ENCODE results near the gene CDC42BPA.
"Not testable (repeated sequence)": the region's sequence is repeated elsewhere in the genome, so short reads cannot be mapped to it uniquely, and the experiment has no call there.

Gene CDC42BPA

DNA sequence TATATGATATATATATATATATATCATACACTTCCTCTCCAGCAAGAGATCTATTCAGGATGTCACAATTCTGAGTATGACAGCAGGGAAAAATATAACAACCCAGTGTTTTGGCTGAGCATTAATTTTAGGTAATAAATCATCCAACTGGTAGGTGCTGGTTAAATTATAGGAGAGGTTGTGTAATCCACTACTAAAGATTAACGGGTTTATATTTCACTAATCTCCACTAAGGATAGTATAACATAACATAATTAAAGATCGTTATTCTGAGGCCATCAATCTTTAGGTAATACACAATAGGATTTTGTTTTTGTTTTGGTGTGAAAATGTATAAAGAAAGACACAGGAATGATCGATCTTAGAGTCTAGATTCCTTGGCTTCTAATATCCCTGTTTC, 276.0 kb downstream of the CDC42BPA start:
- no peak for DNase-seq

DNA sequence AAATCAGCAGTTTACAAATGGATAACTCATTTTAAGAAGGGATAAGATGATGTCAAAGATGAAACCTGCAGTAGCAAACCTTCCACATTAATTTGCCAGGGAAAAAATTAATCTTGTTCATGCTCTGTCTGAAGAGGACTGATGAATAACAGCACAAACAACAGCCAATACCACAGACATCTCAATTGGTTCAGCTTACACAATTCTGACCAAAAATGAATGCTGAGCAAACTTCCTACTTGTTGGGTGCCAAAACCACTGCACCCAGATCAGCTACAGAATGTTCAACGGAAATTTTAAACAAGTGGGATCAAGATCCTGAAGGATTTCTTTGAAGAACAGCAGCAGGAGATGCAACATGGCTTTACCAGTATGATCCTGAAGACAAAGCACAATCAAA, 279.9 kb downstream of the CDC42BPA start:
- no peak for DNase-seq

DNA sequence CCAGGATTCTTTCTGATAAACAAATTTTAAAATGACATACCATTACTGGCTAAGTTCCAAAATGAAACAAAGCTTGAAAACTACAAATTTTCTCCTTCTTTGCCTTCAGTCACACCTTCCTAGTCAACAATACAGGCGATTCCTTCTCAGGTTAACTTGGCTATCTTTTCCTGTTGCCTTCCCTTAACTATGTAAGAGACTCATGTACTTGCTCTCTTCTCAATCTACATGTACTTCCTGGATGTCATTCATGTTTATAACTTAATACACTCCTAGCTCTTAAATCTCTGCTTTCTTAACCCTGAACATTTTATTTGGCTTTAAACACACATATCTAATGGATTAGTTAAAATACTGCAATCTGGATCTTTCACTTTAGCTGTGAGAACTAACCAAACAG, 281.2 kb downstream of the CDC42BPA start:
- no peak for DNase-seq

DNA sequence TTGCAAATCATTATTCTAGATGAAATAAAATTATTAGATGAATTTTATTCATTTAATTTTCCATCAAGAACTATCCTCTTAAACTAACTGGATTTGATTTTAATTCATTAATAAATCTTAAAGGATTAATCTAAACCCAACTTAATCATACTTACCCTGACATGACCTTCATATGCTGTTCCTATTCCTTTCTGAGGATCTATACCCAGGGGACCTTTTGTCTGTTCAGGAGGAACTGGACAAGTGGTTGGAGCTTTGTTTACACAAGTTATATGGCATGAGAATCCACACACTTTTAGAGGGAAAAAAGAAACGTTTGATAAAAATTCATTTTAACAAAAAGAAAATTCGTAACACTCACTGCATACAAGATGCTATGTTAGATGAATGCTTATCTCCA, 283.0 kb downstream of the CDC42BPA start:
- no peak for DNase-seq

DNA sequence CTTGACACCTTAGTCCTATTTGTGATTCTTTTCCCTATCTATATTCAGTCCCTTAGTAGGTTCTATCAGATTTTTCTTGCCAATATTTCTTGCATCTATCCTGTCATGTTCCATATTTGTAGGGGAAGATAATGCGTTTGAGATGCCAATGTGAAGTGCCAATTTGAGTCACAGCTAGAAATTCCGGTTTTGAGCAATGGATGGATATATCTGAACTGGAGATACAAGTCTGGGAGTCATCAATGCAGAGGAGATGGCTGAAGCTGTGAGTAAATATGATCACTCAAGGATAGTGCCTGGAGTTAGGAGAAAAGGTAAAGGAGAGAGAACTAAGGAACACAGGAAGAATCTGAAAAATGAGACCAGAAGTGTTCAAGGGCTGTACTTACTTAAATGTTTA, 284.4 kb downstream of the CDC42BPA start:
- no peak for DNase-seq

DNA sequence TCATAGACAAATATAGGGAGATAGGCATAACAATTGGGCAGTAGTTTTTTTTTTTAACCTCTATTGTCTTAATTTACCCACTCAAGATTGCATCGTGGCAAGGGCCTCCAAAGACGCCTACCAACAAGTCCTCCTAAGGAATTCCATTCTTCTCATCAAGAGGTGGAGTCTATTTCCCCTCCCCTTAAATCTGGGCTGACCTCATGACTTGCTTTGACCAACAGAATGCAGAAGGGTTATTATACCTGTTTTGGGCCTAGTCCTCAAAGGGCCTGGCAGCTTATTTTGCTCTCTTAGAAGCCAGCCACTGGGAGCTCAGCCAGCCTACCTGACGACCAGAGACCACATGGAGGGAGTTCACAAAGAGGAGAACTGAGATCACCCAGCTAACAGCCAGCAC, 285.9 kb downstream of the CDC42BPA start:
- DNase-seq, result no peak

- no peak for DNase-seq
Measured at GRCh38 chr1:227016990-227017389, 301.3 kb downstream of the CDC42BPA start.

- no peak for DNase-seq
Measured at GRCh38 chr1:227010645-227011044, 307.6 kb downstream of the CDC42BPA start.

DNA sequence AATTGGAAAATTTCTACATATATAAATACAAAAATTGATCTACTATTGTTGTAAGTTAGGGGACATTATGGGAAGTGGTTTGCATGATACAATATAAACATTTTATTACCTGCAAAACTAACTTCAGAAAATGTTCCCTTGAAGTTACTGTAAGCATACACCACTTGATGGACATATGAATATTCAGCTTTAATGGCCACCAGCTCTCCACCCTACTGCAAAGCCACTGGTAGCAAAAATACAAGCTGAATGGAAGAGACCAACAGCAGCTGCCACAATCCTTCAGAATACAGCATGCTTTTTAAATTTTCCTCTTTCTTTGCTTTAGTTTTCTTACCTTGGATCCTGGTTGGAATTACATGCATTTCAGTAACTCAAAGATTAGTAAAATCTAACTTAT, 308.4 kb downstream of the CDC42BPA start:
- no peak for DNase-seq

GRCh38 chr1:227006226-227006796, 312.0 kb downstream of the CDC42BPA start:
- DNase-seq, result no peak

DNA sequence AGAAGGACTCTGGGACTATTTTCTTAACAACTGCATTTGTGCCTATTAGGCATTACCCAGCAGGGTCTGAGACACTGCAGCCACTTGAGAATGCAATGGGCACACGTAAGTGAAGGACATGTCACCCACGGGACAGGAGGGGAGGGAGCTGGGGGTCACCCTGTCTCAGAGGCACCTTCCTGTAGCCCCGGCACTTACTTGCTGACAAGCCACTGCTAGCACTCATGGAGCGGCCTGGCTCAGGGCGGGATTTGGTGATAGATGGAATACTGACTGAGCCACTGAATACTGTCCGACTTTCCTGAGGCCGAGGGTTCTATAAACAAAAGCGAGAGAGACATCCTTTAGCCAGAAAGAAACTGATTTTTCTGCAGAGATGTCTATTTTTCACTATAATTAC, 313.5 kb downstream of the CDC42BPA start:
- DNase-seq, result no peak

DNA sequence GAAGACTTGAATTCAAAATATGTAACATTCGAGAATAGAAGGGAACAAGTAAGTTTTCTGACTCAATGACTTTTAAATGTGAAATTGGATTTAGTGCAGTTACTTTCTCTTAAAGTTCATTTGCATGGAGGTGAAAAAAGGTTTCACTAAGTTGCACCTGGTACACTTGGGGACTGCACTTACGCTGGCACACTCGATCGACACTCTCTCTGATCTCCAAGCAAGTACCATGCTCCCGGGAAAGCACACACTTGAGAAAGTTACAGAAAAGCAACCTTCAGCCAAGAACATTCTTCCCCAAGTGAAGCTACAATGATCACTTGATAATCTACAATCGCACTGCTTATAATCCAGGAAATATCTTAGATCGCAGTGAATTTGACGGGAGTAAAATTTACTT, 315.1 kb downstream of the CDC42BPA start:
- no peak for DNase-seq

- no peak for DNase-seq
Measured at GRCh38 chr1:227002531-227003049, 315.7 kb downstream of the CDC42BPA start.

DNA sequence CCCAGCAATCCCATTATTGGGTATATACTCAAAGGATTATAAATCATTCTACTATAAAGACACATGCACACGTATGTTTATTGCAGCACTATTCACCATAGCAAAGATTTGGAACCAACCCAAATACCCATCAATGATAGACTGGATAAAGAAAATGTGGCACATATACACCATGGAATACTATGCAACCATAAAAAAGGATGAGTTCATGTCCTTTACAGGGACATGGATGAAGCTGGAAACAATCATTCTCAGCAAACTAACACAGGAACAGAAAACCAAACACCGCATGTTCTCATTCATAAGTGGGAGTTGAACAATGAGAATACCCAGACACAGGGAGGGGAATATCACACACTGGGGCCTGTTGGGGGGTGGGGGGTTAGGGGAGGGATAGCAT, 318.7 kb downstream of the CDC42BPA start:
- DNase-seq, result not testable (repeated sequence)

GRCh38 chr1:226995365-226996332, 322.6 kb downstream of the CDC42BPA start:
- no peak for DNase-seq

DNA sequence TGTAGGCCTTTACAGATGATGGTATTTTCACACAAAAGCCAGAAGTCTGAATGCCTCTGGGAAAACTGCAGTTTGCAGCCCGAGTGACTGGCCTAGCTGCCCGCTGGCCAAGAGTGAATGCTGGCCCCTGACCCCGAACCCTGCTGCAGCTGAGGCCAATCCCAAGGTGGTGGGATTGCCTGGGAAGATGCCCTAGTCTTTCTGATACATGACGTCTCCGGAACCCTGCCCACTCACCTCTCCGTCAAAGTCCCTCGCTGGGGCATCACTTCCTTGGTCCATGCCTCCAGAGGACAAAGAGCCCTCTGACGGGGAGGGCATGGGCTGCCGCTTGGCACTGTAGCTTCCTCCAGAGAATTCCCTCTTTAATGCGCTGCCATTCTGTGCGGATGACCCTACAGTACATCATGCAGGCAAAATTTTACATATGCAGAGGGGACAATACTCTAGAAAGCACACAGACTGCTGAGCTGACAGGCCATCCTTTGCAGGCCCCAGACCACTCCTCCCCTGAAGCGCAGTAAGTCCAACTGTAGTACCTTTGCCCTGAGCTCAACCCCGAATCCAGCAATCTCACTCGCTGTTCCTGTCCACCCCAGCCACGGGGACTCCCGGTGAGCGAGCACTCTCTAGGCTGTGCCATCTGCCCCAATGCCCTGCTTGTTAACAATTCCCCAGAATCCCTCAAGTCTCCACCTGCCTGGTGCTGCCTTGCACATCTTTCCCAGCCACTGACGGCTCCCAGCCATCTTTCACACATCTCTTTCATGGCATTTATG, 323.5 kb downstream of the CDC42BPA start:
- no peak for DNase-seq

DNA sequence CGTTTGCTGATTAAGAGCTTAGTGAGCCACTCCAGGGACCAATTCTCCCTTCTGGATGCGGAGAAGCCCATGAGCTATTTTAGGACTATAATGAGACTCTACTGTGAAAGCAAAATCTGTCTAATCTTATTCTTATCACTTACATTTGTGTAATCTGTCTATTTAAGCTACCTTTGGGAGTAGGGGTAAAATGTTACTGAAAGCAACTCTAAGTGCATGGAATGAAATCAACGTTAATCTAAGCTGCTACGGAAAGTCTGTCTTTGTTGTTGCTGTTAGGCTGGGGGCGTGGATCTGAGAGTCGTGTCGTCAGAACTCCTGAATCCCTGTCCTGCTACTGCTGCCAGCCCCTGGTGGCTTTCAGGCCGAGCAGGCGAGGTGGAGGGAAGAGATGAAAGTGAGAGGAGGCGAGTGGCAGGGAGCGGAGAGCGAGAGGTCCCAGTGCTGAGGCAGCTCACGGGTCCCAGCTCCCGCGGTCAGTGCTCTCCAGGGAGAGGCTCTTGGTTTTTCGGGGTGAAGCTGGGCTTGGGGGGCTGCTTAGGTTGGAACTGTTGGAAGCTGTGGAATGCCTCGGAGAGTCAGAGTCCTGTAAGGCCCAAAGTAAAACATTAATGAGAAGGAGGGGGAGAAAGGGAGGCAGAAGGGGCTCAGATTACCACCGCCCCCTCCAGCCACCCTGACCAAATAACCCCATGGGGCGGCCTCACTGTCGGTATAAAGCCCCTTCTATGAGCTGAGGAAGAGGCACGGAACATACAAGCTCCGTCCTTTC, 324.3 kb downstream of the CDC42BPA start:
- DNase-seq, result no peak

DNA sequence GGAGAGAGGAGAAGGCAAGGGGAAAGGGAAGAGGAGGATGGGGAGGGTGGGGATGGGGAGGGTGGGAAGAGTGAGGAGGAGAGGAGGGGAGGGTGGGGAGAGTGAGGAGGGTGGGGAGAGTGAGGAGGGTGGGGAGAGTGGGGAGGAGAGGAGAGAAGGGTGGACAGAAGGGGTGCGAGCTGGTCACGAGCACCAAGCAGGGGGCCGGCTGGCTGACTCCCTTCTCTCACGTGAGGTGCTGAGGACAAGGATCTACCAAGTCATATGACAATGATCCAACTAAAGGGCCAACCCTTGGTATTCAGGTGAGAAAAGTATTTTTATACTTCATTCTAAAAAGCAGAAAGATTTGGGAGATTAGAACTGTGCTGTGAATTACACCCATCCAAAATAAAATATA, 326.4 kb downstream of the CDC42BPA start:
- no peak for DNase-seq

- peak; percentile 15 for DNase-seq
Measured at GRCh38 chr1:226990133-226990716, 328.1 kb downstream of the CDC42BPA start.

DNA sequence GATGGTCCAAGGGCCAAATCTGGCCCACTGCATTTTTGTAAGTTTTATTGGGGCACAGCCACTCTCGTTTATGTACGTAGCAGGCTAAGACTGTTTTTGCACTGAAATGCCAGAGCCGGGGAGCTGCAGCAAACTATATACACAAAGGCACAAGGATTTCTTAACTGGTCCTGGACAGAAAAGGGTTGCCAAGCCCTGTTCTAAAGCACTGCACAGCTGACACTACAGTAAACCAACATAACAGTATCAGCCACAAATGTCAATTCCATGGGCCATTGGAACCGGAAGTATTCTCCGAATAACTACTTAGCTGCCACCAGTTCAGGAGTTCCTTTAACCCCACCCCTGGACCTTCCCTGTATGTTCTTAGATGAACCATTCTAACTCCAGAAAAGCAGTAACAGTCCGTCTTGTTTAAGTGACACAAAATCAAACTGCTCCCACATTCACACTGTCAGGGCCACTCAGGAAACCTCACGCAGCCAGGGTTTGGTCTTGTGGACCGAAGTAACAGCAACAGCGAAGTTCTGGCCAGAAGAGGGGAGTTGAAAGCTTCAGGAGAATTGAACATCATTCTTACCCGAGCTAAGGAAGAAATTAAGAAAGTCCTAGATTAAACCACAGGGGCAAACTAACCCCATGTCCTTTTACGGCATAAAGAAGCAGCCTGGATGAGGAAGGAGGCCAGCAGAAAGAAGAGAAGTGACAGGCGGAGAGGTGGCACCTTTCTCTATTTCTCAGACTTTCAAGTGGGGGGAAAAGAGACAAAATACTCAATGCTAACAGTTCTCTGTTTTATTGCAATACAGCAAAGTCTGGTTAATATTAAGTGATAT, 329.0 kb downstream of the CDC42BPA start:
- no peak for DNase-seq

GRCh38 chr1:226988334-226988666, 330.0 kb downstream of the CDC42BPA start:
- DNase-seq, result no peak
